Measurements from ENCODE around the gene OTX1.

DNA sequence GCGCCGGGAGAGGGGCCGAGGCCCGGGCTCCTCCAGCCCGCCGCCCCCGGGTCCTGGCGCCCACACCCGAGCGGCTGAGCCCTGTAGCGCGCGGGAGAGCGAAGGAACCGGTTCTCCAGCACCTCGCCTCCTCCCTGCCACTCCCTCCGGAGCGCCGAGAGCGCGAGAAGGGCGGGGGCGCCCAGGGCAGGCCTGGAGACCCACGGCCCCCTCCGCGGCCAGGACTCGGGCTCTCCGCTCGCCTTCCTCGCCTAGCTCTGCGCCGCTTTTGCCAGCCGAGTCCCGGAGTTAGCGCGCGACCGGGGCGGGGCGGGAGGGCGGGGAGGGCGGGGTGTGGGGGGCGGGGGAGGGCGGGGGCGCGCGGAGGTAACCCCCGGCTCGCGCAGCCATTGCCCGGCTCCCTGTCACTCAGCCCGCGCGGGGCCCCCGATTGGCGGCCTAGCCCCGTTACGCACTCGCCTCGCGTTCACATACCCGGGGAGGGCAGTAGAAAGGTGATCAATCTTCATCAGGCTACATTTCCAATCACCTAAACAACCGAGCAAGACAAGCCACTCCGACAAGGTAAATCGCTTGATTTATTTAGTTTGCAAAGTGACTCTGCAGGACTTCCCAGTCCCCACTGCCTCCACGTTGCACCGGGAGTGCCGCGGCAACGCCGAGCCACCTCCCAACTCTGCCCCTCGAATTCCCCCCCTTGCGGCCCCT lies at the start of gene OTX1:
- TF ChIP-seq, protein P1, sequence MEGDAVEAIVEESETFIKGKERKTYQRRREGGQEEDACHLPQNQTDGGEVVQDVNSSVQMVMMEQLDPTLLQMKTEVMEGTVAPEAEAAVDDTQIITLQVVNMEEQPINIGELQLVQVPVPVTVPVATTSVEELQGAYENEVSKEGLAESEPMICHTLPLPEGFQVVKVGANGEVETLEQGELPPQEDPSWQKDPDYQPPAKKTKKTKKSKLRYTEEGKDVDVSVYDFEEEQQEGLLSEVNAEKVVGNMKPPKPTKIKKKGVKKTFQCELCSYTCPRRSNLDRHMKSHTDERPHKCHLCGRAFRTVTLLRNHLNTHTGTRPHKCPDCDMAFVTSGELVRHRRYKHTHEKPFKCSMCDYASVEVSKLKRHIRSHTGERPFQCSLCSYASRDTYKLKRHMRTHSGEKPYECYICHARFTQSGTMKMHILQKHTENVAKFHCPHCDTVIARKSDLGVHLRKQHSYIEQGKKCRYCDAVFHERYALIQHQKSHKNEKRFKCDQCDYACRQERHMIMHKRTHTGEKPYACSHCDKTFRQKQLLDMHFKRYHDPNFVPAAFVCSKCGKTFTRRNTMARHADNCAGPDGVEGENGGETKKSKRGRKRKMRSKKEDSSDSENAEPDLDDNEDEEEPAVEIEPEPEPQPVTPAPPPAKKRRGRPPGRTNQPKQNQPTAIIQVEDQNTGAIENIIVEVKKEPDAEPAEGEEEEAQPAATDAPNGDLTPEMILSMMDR (IDR thresholded peaks at IDR 0.05): no peak
- TF ChIP-seq POLR2A (IDR thresholded peaks at IDR 0.05): no peak
